AG08396 (cell line): ENCODE results near the gene CYP39A1.

Source experiments
- DNase-seq: peaks from one replicate; pipeline ENCODE4 v3.0.0; 2012; ENCODE audit warnings: low spot score, mixed read lengths

Gene CYP39A1

GRCh38 chr6:46590765-46591164 lies 61.9 kb downstream of the CYP39A1 start:
- no peak for DNase-seq

GRCh38 chr6:46586906-46587305 lies 65.7 kb downstream of the CYP39A1 start:
- DNase-seq = no peak

GRCh38 chr6:46584586-46584985 lies 68.0 kb downstream of the CYP39A1 start:
- DNase-seq = no peak

GRCh38 chr6:46583721-46584120 lies 68.9 kb downstream of the CYP39A1 start:
- no peak for DNase-seq

- no peak for DNase-seq
These were observed 69.5 kb downstream of the CYP39A1 start for GRCh38 chr6:46583081-46583480.

- DNase-seq = no peak
These were observed 71.0 kb downstream of the CYP39A1 start for GRCh38 chr6:46581459-46582177.

- DNase-seq = no peak
These were observed 77.1 kb downstream of the CYP39A1 start for GRCh38 chr6:46575530-46575929.

GRCh38 chr6:46573140-46573539 lies 79.5 kb downstream of the CYP39A1 start:
- DNase-seq = no peak

- no peak for DNase-seq
These were observed 87.1 kb downstream of the CYP39A1 start for GRCh38 chr6:46565531-46565930.

GRCh38 chr6:46563924-46564323 lies 88.7 kb downstream of the CYP39A1 start:
- DNase-seq = no peak

- no peak for DNase-seq
These were observed 96.6 kb downstream of the CYP39A1 start for GRCh38 chr6:46556053-46556452.

GRCh38 chr6:46555129-46555528 lies 97.5 kb downstream of the CYP39A1 start:
- no peak for DNase-seq

- DNase-seq = no peak
These were observed 103.5 kb downstream of the CYP39A1 start for GRCh38 chr6:46549155-46549554.

GRCh38 chr6:46541556-46541955 lies 111.1 kb downstream of the CYP39A1 start:
- no peak for DNase-seq

- DNase-seq = no peak
These were observed 112.8 kb downstream of the CYP39A1 start for GRCh38 chr6:46539866-46540265.

GRCh38 chr6:46538800-46539480 lies 113.7 kb downstream of the CYP39A1 start:
- no peak for DNase-seq

- no peak for DNase-seq
These were observed 121.7 kb downstream of the CYP39A1 start for GRCh38 chr6:46530896-46531295.

- DNase-seq = no peak
These were observed 123.5 kb downstream of the CYP39A1 start for GRCh38 chr6:46528961-46529750.

GRCh38 chr6:46526607-46527006 lies 126.0 kb downstream of the CYP39A1 start:
- DNase-seq = no peak

GRCh38 chr6:46525583-46525982 lies 127.0 kb downstream of the CYP39A1 start:
- no peak for DNase-seq

GRCh38 chr6:46521464-46521971 lies 131.1 kb downstream of the CYP39A1 start:
- DNase-seq = no peak

- no peak for DNase-seq
These were observed 135.4 kb downstream of the CYP39A1 start for GRCh38 chr6:46517202-46517601.

GRCh38 chr6:46513533-46513932 lies 139.1 kb downstream of the CYP39A1 start:
- no peak for DNase-seq
